Thymus (tissue), 11 donors: ENCODE results near the gene IGF2BP2. TPM values are rescaled to one million over a fixed set of nuclear protein-coding genes. Genes with fewer than 3 reads are reported as not detected.

Source experiments
- DNase-seq, 9 donors: peaks; one replicate each; pipeline ENCODE4 v3.0.0-alpha.2; 2013; ENCODE audit warnings: low spot score in 9 of 9, low read depth in 6 of 9, missing footprints in 1 of 9
- H3K27ac ChIP-seq, 2 donors: one replicate each; pipeline ENCODE4 v1.5.1; 2013; ENCODE audit warnings: control low read depth in 1 of 2, low read depth in 1 of 2, low read length in 1 of 2, mild to moderate bottlenecking in 1 of 2, moderate library complexity in 1 of 2
- H3K27me3 ChIP-seq, 2 donors: one replicate each; pipeline ENCODE4 v1.5.1; 2013; ENCODE audit warnings: low read length in 1 of 2; ENCODE audit not compliant: control insufficient read depth in 2 of 2, insufficient read depth in 1 of 2
- H3K36me3 ChIP-seq, 2 donors: one replicate each; pipeline ENCODE4 v1.5.1; 2013; ENCODE audit warnings: low read length in 1 of 2, mild to moderate bottlenecking in 1 of 2, moderate library complexity in 1 of 2; ENCODE audit not compliant: control insufficient read depth in 2 of 2, insufficient read depth in 2 of 2
- H3K4me1 ChIP-seq, 2 donors: one replicate each; pipeline ENCODE4 v1.5.1; 2013; ENCODE audit warnings: low read length in 2 of 2; ENCODE audit not compliant: control insufficient read depth in 2 of 2, insufficient read depth in 2 of 2
- H3K4me3 ChIP-seq, 2 donors: one replicate each; pipeline ENCODE4 v1.5.1; 2013; ENCODE audit warnings: low read length in 2 of 2, control low read depth in 1 of 2, mild to moderate bottlenecking in 1 of 2
- H3K9me3 ChIP-seq, 2 donors: one replicate each; pipeline ENCODE4 v1.5.1; 2013; ENCODE audit warnings: low read length in 1 of 2, mild to moderate bottlenecking in 1 of 2; ENCODE audit not compliant: control insufficient read depth in 2 of 2, insufficient read depth in 1 of 2
- WGBS: extraction: QIAGEN DNeasy Blood & Tissue Kit; methylation state at CpG from one replicate; pipeline ENCODE4 v1.1.7; 2013; 5-methylcytosine and 5-hydroxymethylcytosine counted together
- polyA plus RNA-seq: library from polyadenylated mRNA; stranded (reverse); fragments of 200-250 nt; gene quantifications from one replicate; pipeline ENCODE4 v1.2.3, GENCODE V29; 2013
- total RNA-seq: library from RNA; stranded (reverse); fragments of 120-200 nt; gene quantifications from one replicate; pipeline ENCODE4 v1.2.4, GENCODE V29; 2013
- donor health status: healthy.

IGF2BP2 gene
- total and polyA plus RNA-seq, 2 donors, result 2.0 to 12.1 TPM

- Histone ChIP-seq H3K27ac (no peak overlapping the region), H3K4me1 (peaks cover 0 to 12% of the 10 kb centered on the region in 2 donors), H3K9me3 (no peaks in the 10 kb centered on the region), H3K4me3 (no peak overlapping the region), H3K27me3 (no peaks in the 10 kb centered on the region), H3K36me3 (no peaks in the 10 kb centered on the region)
- WGBS, result 97% methylated on average over 9 of the region's 9 CpGs
- no peak for DNase-seq
Measured at GRCh38 chr3:185717627-185718402, 107.0 kb downstream of the IGF2BP2 start.

GRCh38 chr3:185717121-185717520 is 107.7 kb downstream of the IGF2BP2 start:
- Histone ChIP-seq H3K27me3 (no peaks in the 10 kb centered on the region), H3K4me1 (peaks cover 0 to 12% of the 10 kb centered on the region in 2 donors), H3K4me3 (no peak overlapping the region), H3K9me3 (no peaks in the 10 kb centered on the region), H3K36me3 (no peaks in the 10 kb centered on the region), H3K27ac (no peak overlapping the region)
- no peak for DNase-seq
- 90% methylated on average over 4 of the region's 4 CpGs for WGBS

GRCh38 chr3:185716436-185717108 is 108.3 kb downstream of the IGF2BP2 start:
- H3K36me3 ChIP-seq, result no peaks in the 10 kb centered on the region
- DNase-seq, result no peak
- no peak overlapping the region for H3K27ac ChIP-seq
- peaks cover 0 to 12% of the 10 kb centered on the region in 2 donors for H3K4me1 ChIP-seq
- H3K4me3 ChIP-seq, result no peak overlapping the region
- no peaks in the 10 kb centered on the region for H3K9me3 ChIP-seq
- H3K27me3 ChIP-seq, result no peaks in the 10 kb centered on the region
- WGBS, result 77% methylated on average over 8 of the region's 8 CpGs

GRCh38 chr3:185715091-185715490 is 109.8 kb downstream of the IGF2BP2 start:
- Histone ChIP-seq H3K4me3 (no peak overlapping the region), H3K4me1 (peaks cover 0 to 8% of the 10 kb centered on the region in 2 donors), H3K9me3 (no peaks in the 10 kb centered on the region), H3K36me3 (no peaks in the 10 kb centered on the region), H3K27ac (no peak overlapping the region), H3K27me3 (no peaks in the 10 kb centered on the region)
- WGBS, result 83% methylated on average over 8 of the region's 8 CpGs
- no peak for DNase-seq

GRCh38 chr3:185714085-185714484 is 110.8 kb downstream of the IGF2BP2 start:
- no peak for DNase-seq
- H3K4me1 ChIP-seq, result peaks cover 0 to 14% of the 10 kb centered on the region in 2 donors
- no peak overlapping the region for H3K27ac ChIP-seq
- H3K4me3 ChIP-seq, result no peak overlapping the region
- H3K36me3 ChIP-seq, result no peaks in the 10 kb centered on the region
- H3K9me3 ChIP-seq, result no peaks in the 10 kb centered on the region
- over 99% methylated on average over 2 of the region's 2 CpGs for WGBS
- no peaks in the 10 kb centered on the region for H3K27me3 ChIP-seq

GRCh38 chr3:185713015-185713414 is 111.8 kb downstream of the IGF2BP2 start:
- 100% methylated on average over 1 of the region's 1 CpG for WGBS

GRCh38 chr3:185712337-185712736 is 112.5 kb downstream of the IGF2BP2 start:
- Histone ChIP-seq H3K9me3 (no peaks in the 10 kb centered on the region), H3K4me3 (no peak overlapping the region)
- WGBS, result 97% methylated on average over 3 of the region's 3 CpGs

More at GRCh38 chr3:185713015-185713414, 111.8 kb downstream of the IGF2BP2 start:
- Histone ChIP-seq H3K27ac (no peak overlapping the region), H3K36me3 (no peaks in the 10 kb centered on the region), H3K4me1 (peaks cover 0 to 15% of the 10 kb centered on the region in 2 donors), H3K9me3 (no peaks in the 10 kb centered on the region), H3K27me3 (no peaks in the 10 kb centered on the region), H3K4me3 (no peak overlapping the region)
- DNase-seq, result no peak

GRCh38 chr3:185711255-185711870 is 113.5 kb downstream of the IGF2BP2 start:
- Histone ChIP-seq H3K9me3 (no peaks in the 10 kb centered on the region), H3K27ac (no peak overlapping the region), H3K4me1 (peaks cover 0 to 7% of the 10 kb centered on the region in 2 donors), H3K36me3 (no peaks in the 10 kb centered on the region), H3K27me3 (no peaks in the 10 kb centered on the region), H3K4me3 (no peak overlapping the region)
- 91% methylated on average over 8 of the region's 8 CpGs for WGBS
- DNase-seq, result no peak

More at GRCh38 chr3:185712337-185712736, 112.5 kb downstream of the IGF2BP2 start:
- DNase-seq, result no peak
- Histone ChIP-seq H3K36me3 (no peaks in the 10 kb centered on the region), H3K27ac (no peak overlapping the region), H3K4me1 (peaks cover 0 to 15% of the 10 kb centered on the region in 2 donors), H3K27me3 (no peaks in the 10 kb centered on the region)
